GM20000 (cell line): ENCODE measurements around the gene CCR5.
A peak's percentile ranks its signal among the peaks of the same experiment; 100 is the strongest.

Experiments used
- DNase-seq: peaks from one replicate; pipeline ENCODE4 v3.0.0; 2012; ENCODE audit warnings: low spot score
- TF ChIP-seq, protein P1 (sequence below): IDR thresholded peaks from 2 replicates; pipeline ENCODE4 v1.5.1; 2012; ENCODE audit warnings: mild to moderate bottlenecking, control low read depth; ENCODE audit errors: extremely low read depth, missing control alignments

CCR5 gene

DNA sequence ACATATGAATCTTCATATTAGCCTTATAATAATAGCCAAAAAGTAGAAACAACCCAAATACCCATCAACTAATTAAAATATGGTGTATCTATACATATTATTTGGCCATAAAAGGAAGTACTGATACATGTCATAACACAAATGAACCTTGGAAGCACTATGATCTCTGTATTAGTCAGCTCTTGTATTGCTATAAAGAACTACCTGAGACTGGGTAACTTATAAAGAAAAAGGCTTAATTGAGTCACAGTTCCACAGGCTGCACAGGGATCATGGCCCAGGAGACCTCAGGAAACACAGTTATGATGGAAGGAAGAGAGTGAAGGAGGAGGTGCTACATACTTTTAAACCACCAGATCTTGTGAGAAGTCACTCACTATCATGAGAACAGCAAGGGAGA lies 32.8 kb upstream of the CCR5 start:
- TF ChIP-seq, protein P1, sequence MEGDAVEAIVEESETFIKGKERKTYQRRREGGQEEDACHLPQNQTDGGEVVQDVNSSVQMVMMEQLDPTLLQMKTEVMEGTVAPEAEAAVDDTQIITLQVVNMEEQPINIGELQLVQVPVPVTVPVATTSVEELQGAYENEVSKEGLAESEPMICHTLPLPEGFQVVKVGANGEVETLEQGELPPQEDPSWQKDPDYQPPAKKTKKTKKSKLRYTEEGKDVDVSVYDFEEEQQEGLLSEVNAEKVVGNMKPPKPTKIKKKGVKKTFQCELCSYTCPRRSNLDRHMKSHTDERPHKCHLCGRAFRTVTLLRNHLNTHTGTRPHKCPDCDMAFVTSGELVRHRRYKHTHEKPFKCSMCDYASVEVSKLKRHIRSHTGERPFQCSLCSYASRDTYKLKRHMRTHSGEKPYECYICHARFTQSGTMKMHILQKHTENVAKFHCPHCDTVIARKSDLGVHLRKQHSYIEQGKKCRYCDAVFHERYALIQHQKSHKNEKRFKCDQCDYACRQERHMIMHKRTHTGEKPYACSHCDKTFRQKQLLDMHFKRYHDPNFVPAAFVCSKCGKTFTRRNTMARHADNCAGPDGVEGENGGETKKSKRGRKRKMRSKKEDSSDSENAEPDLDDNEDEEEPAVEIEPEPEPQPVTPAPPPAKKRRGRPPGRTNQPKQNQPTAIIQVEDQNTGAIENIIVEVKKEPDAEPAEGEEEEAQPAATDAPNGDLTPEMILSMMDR, result no peak
- DNase-seq, result no peak

DNA sequence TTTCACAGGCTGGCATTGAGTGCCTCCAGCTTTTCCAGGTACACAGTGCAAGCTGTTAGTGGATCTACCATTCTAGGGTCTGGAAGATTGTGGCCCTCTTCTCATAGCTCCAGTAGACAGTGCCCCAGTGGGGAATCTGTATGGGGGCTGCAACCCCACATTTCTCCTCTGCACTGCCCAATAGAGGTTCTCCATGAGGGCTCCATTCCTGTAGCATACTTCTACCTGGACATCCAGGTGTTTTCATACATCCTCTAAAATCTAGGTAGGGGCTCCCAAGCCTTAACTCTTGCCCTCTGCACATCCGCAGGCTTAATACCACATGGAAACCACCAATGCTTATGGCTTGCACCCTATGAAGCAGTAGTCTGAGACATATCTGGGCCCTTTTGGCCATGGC lies 31.9 kb upstream of the CCR5 start:
- TF ChIP-seq, protein P1, result no peak
- DNase-seq, result no peak

DNA sequence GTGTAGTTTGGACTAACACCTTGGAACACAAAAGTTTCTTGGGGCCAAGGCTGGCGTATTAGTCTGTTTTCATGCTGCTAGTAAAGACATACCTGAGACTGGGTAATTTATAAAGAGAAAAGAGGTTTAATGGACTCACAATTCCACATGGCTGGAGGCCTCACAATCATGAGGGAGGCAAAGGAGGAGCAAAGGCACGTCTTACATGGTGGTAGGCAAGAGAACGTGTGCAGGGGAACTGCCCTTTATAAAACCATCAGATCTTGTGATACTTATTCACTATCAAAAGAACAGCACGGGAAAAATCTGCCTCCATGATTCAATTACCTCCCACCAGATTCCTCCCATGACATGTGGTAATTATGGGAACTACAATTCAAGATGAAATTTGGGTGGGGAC lies 26.3 kb upstream of the CCR5 start:
- DNase-seq, result no peak
- TF ChIP-seq, protein P1, result no peak

DNA sequence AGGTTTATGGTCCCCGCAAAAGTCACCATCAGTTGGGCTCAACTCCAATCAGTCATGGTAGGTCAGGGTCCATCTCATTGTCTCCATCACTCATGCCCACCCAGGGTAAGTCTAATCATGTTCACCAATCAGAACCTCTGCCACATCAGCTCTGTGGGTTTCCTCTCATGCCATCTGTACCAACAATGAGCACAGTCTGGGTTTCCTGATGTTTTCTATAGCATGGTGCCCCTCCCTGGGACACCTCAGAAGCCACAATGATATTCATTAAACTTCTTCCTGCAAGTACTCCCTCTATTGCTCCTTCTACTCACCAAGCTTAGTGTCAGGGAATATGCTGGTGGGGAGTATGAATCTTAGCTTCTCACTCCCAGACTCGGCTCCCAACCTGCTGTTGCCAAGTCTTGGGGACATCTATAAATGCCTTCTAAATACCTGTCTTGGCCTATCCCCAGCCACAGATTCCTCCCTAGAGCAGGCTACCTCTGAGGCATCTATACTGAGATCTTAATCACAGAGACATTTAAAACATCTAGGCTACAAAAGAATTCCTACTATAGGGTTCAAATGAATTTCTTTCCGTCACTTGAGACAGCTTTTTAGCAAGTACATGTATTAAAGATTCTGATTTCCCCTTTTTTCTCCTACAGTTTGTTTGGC lies 21.8 kb upstream of the CCR5 start:
- TF ChIP-seq, protein P1, result no peak
- DNase-seq, result no peak

DNA sequence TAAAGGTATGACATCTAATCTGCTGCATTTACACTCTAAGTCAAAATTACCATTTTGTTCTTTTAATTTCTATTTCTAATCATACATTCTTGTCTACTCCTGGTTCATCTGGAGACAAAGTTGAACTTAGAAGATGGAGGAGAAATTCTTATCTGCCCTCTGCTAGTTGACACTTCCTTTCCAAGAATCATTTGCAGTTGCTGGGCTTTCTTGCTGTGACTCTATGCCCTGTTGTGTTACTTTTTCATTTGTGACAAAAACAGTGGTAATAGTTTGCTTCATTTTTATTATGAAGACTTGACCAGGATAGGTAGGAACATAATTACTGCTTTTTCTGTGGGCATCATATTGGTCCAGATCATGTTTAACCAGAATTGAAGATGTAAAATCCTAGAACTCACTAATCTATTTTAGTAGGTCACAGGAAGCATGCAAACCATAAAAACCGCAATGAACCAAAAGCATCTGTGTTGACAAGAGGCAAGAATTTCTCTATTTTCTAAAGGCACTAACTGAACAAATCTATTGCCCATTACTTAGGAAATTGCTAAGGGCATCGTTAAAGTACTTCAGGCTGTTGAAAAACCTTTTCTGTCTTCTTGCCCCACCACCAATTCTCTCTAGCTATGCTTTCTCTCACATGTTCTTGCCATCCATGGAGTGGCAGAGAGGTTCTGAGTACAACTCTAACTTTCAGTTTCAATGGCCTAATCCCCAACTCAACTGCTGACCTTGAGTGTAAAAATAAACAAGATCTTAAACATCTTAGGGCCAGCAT lies 21.1 kb upstream of the CCR5 start:
- peak; percentile 22 for DNase-seq
- TF ChIP-seq, protein P1, result no peak

DNA sequence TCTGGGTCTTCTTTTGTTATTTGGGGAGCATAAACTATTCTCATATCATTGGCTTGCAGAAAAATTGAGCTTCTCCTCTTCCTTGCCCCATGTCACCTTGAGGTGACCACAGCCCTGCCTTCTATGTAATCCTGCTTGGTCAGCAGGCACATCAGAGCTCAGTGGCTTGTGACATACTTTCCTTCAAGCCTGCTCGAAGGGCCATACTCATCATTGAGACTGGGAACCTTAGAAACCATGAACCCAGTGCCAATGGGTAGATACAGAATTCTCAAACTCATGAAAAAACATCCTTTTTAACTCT lies 20.5 kb upstream of the CCR5 start:
- TF ChIP-seq, protein P1, result no peak
- no peak for DNase-seq

DNA sequence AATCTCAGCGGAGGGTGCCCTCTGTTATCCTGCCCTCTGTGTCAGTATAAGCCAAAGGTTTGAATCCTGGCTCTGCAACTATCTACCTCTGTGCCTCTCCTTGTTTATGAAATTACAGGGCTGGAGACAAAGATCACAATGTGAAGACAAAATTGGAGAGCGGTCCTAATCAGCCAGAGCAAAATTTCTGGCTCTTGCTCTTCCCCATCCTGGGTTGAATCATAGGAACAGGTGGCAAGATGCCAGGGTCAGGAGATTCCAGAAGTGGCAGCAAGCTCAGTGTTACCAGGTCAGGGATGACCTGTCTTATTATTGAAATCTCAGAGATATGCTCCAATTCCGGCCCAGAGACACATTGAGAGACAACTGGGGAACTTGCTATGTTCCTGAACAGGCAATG lies 19.1 kb upstream of the CCR5 start:
- TF ChIP-seq, protein P1, result no peak
- DNase-seq, result no peak
